OCI-LY1 (cell line): ENCODE measurements around the gene EFNA3.

Source experiments
- CTCF ChIP-seq: fragments of 200-600 bp; sonication (generic), shearing (Covaris generic); IDR thresholded peaks from 2 replicates; pipeline ENCODE4 v1.5.1; 2017; ENCODE audit warnings: mild to moderate bottlenecking, antibody characterized with exemption, low read length, moderate library complexity, mixed read lengths
- EZH2 ChIP-seq: fragments of 200-600 bp; sonication (generic), shearing (Covaris generic); IDR thresholded peaks from 2 replicates; pipeline ENCODE4 v1.8.0; 2017; ENCODE audit warnings: borderline replicate concordance, mixed run types, mild to moderate bottlenecking, antibody characterized with exemption, low read length, moderate library complexity, mixed read lengths

- no peak for TF ChIP-seq EZH2
- no peak for TF ChIP-seq CTCF
Measured at GRCh38 chr1:155064111-155064831, 14.4 kb upstream of the EFNA3 start.
